ENCODE results near the gene MAGI2. TPM values are rescaled to one million over a fixed set of nuclear protein-coding genes. Genes with fewer than 3 reads are reported as not detected.
A peak's percentile ranks its signal among the peaks of the same experiment; 100 is the strongest.

MAGI2 gene
- total RNA-seq, 1 donor from 2014 or later: 13.3 TPM

DNA sequence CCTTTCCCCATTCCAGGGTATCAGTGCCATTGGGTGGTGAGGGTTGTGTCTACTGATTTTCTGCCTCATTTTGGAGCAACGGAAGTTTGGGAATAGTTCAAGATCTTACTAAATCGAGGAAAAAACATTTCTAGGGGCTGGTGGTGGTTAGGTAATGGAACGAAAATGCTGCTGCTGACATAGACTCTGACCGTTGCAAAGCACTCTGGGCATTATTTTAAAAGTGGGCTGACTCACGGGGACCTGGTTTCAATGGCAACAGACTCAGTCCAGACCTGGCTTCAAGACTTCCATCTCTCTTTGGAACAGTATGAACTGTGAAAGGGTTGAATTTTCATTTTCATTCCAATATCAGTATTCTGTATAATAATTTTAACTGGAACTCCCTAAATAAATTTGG, 1370.9 kb downstream of the MAGI2 start:
- H3K27me3 Mint-ChIP-seq: peaks cover 11% of the 10 kb centered on the region
- no peaks in the 10 kb centered on the region for H3K9me3 Mint-ChIP-seq
- DNase-seq (ENCODE audit: extremely low spot score, unreplicated experiment): no peak
- no peaks in the 10 kb centered on the region for H3K4me1 Mint-ChIP-seq (ENCODE audit: unreplicated experiment)
- no peak overlapping the region for H3K4me3 Mint-ChIP-seq
- TF ChIP-seq, protein P1, sequence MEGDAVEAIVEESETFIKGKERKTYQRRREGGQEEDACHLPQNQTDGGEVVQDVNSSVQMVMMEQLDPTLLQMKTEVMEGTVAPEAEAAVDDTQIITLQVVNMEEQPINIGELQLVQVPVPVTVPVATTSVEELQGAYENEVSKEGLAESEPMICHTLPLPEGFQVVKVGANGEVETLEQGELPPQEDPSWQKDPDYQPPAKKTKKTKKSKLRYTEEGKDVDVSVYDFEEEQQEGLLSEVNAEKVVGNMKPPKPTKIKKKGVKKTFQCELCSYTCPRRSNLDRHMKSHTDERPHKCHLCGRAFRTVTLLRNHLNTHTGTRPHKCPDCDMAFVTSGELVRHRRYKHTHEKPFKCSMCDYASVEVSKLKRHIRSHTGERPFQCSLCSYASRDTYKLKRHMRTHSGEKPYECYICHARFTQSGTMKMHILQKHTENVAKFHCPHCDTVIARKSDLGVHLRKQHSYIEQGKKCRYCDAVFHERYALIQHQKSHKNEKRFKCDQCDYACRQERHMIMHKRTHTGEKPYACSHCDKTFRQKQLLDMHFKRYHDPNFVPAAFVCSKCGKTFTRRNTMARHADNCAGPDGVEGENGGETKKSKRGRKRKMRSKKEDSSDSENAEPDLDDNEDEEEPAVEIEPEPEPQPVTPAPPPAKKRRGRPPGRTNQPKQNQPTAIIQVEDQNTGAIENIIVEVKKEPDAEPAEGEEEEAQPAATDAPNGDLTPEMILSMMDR (conservative IDR thresholded peaks at IDR 0.05): no peak
- H3K36me3 Mint-ChIP-seq: no peaks in the 10 kb centered on the region
- no peak overlapping the region for H3K27ac Mint-ChIP-seq

- Mint-ChIP-seq H3K27me3 (peaks cover 11% of the 10 kb centered on the region), H3K27ac (no peak overlapping the region), H3K9me3 (no peaks in the 10 kb centered on the region), H3K4me3 (no peak overlapping the region), H3K36me3 (no peaks in the 10 kb centered on the region), H3K4me1 (ENCODE audit: unreplicated experiment) (no peaks in the 10 kb centered on the region)
- TF ChIP-seq, protein P1 (conservative IDR thresholded peaks at IDR 0.05): peak; percentile 16
- DNase-seq (ENCODE audit: extremely low spot score, unreplicated experiment): no peak
Observed at GRCh38 chr7:78081888-78082287, 1371.6 kb downstream of the MAGI2 start.

GRCh38 chr7:78081344-78081743, 1372.1 kb downstream of the MAGI2 start:
- TF ChIP-seq, protein P1 (conservative IDR thresholded peaks at IDR 0.05): no peak
- H3K27me3 Mint-ChIP-seq: peaks cover 11% of the 10 kb centered on the region
- DNase-seq (ENCODE audit: extremely low spot score, unreplicated experiment): no peak
- no peaks in the 10 kb centered on the region for H3K4me1 Mint-ChIP-seq (ENCODE audit: unreplicated experiment)
- H3K9me3 Mint-ChIP-seq: no peaks in the 10 kb centered on the region
- no peaks in the 10 kb centered on the region for H3K36me3 Mint-ChIP-seq
- H3K27ac Mint-ChIP-seq: no peak overlapping the region
- H3K4me3 Mint-ChIP-seq: no peak overlapping the region

DNA sequence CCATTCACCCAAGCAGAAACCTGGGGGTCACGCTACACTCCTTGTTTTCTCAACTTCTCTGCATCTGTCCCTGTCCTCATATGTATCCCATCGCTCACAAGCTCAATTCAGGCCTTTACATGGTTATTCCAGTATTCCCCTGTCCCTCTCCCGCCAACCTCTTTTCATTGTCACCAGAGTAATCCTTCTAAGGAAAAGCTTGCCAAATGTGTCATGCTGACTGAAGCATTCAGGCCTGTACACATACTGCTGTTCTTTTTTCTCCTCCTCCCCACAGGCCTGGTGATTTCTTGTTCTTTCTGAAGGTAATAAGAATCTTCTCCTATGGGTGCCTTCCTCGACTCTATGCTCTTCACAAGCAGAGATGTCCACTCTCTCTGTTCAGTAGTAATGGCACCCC, 1372.7 kb downstream of the MAGI2 start:
- Mint-ChIP-seq H3K4me3 (no peak overlapping the region), H3K4me1 (ENCODE audit: unreplicated experiment) (no peaks in the 10 kb centered on the region), H3K9me3 (no peaks in the 10 kb centered on the region), H3K27ac (no peak overlapping the region), H3K27me3 (peaks cover 11% of the 10 kb centered on the region), H3K36me3 (no peaks in the 10 kb centered on the region)
- TF ChIP-seq, protein P1 (conservative IDR thresholded peaks at IDR 0.05): no peak
- DNase-seq (ENCODE audit: extremely low spot score, unreplicated experiment): no peak

- peaks cover 11% of the 10 kb centered on the region for H3K27me3 Mint-ChIP-seq
- H3K4me3 Mint-ChIP-seq: no peak overlapping the region
- no peak overlapping the region for H3K27ac Mint-ChIP-seq
- H3K4me1 Mint-ChIP-seq (ENCODE audit: unreplicated experiment): no peaks in the 10 kb centered on the region
- H3K36me3 Mint-ChIP-seq: no peaks in the 10 kb centered on the region
- TF ChIP-seq, protein P1 (conservative IDR thresholded peaks at IDR 0.05): no peak
- H3K9me3 Mint-ChIP-seq: no peaks in the 10 kb centered on the region
- no peak for DNase-seq (ENCODE audit: extremely low spot score, unreplicated experiment)
Observed at GRCh38 chr7:78080241-78080640, 1373.2 kb downstream of the MAGI2 start.

- TF ChIP-seq, protein P1 (conservative IDR thresholded peaks at IDR 0.05): no peak
- Mint-ChIP-seq H3K27ac (no peak overlapping the region), H3K36me3 (no peaks in the 10 kb centered on the region), H3K4me3 (no peak overlapping the region), H3K9me3 (peaks cover 1% of the 10 kb centered on the region), H3K4me1 (ENCODE audit: unreplicated experiment) (no peaks in the 10 kb centered on the region), H3K27me3 (peaks cover 7% of the 10 kb centered on the region)
- no peak for DNase-seq (ENCODE audit: extremely low spot score, unreplicated experiment)
Observed at GRCh38 chr7:78074713-78075112, 1378.8 kb downstream of the MAGI2 start.
